Measurements from ENCODE around the gene COX6A1.
"Not testable (repeated sequence)": the region's sequence is repeated elsewhere in the genome, so short reads cannot be mapped to it uniquely, and the experiment has no call there.

Gene COX6A1

GRCh38 chr12:120487552-120487951, 49.6 kb downstream of the COX6A1 start:
- H3K4me1 Mint-ChIP-seq (ENCODE audit: low read depth); H3K27me3 Mint-ChIP-seq (ENCODE audit: low read depth); H3K27ac Mint-ChIP-seq; H3K4me3 Mint-ChIP-seq; H3K9me3 Mint-ChIP-seq; H3K36me3 Mint-ChIP-seq (ENCODE audit: low read depth): not testable (repeated sequence)

GRCh38 chr12:120488057-120488640, 50.2 kb downstream of the COX6A1 start:
- no peak overlapping the region for H3K27ac Mint-ChIP-seq
- H3K4me1 Mint-ChIP-seq (ENCODE audit: low read depth): no peaks in the 10 kb centered on the region
- H3K9me3 Mint-ChIP-seq: no peaks in the 10 kb centered on the region
- no peak overlapping the region for H3K4me3 Mint-ChIP-seq
- H3K36me3 Mint-ChIP-seq (ENCODE audit: low read depth): peaks cover 5% of the 10 kb centered on the region
- H3K27me3 Mint-ChIP-seq (ENCODE audit: low read depth): no peaks in the 10 kb centered on the region

GRCh38 chr12:120489018-120489417, 51.1 kb downstream of the COX6A1 start:
- H3K4me3 Mint-ChIP-seq: no peak overlapping the region
- H3K27me3 Mint-ChIP-seq (ENCODE audit: low read depth): no peaks in the 10 kb centered on the region
- H3K9me3 Mint-ChIP-seq: no peaks in the 10 kb centered on the region
- peaks cover 3% of the 10 kb centered on the region for H3K36me3 Mint-ChIP-seq (ENCODE audit: low read depth)
- no peak overlapping the region for H3K27ac Mint-ChIP-seq
- no peaks in the 10 kb centered on the region for H3K4me1 Mint-ChIP-seq (ENCODE audit: low read depth)

GRCh38 chr12:120490325-120490724, 52.4 kb downstream of the COX6A1 start:
- H3K9me3 Mint-ChIP-seq: no peaks in the 10 kb centered on the region
- no peak overlapping the region for H3K27ac Mint-ChIP-seq

More at GRCh38 chr12:120490325-120490724, 52.4 kb downstream of the COX6A1 start:
- peaks cover 3% of the 10 kb centered on the region for H3K36me3 Mint-ChIP-seq (ENCODE audit: low read depth)
- H3K27me3 Mint-ChIP-seq (ENCODE audit: low read depth): no peaks in the 10 kb centered on the region
- H3K4me3 Mint-ChIP-seq: no peak overlapping the region
- H3K4me1 Mint-ChIP-seq (ENCODE audit: low read depth): peaks cover 8% of the 10 kb centered on the region
